Esophagus muscularis mucosa (tissue), 4 donors: ENCODE data around the gene S1PR1.

Experiments
- EP300 ChIP-seq: sonication (generic); formaldehyde crosslinking; IDR thresholded peaks from one replicate; pipeline ENCODE4 v1.6.1; 2017; ENCODE audit warnings: antibody characterized with exemption
- POLR2A ChIP-seq: fragments of 450-650 bp; IDR thresholded peaks from one replicate; pipeline ENCODE4 v1.6.1; 2017; ENCODE audit warnings: antibody characterized with exemption, moderate library complexity, mild to moderate bottlenecking, low read depth
- POLR2AphosphoS5 ChIP-seq, 2 donors: sonication (generic); formaldehyde crosslinking; IDR thresholded peaks; one replicate each; pipeline ENCODE4 v1.6.1; 2017; ENCODE audit warnings: antibody characterized with exemption in 2 of 2
- TF ChIP-seq, protein P1 (sequence below), 3 experiments: fragments of 200-600 bp in 2 of 3; fragments of 450-650 bp in 1 of 3; sonication (generic) in 2 of 3; IDR thresholded peaks; one replicate each; pipeline ENCODE4 v1.5.1; 2017 to 2019; ENCODE audit warnings: antibody characterized with exemption in 3 of 3, mild to moderate bottlenecking in 2 of 3, moderate library complexity in 1 of 3

- TF ChIP-seq EP300 (no peak), POLR2A (no peak), POLR2AphosphoS5 (IDR thresholded peaks at IDR 0.05) (no peak)
- TF ChIP-seq, protein P1, sequence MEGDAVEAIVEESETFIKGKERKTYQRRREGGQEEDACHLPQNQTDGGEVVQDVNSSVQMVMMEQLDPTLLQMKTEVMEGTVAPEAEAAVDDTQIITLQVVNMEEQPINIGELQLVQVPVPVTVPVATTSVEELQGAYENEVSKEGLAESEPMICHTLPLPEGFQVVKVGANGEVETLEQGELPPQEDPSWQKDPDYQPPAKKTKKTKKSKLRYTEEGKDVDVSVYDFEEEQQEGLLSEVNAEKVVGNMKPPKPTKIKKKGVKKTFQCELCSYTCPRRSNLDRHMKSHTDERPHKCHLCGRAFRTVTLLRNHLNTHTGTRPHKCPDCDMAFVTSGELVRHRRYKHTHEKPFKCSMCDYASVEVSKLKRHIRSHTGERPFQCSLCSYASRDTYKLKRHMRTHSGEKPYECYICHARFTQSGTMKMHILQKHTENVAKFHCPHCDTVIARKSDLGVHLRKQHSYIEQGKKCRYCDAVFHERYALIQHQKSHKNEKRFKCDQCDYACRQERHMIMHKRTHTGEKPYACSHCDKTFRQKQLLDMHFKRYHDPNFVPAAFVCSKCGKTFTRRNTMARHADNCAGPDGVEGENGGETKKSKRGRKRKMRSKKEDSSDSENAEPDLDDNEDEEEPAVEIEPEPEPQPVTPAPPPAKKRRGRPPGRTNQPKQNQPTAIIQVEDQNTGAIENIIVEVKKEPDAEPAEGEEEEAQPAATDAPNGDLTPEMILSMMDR (IDR thresholded peaks at IDR 0.05), result no peak
Measured at GRCh38 chr1:101190441-101190840, 46.4 kb upstream of the S1PR1 start.
